NCI-H1417 treated with DMSO at 0.1 percent for 48 hours (cell line): Measurements from ENCODE around the gene ACVR2B.
"Not testable (repeated sequence)": the region's sequence is repeated elsewhere in the genome, so short reads cannot be mapped to it uniquely, and the experiment has no call there.

Experiments used
- DNase-seq: peaks from one replicate; lab custom pipeline; 2025; lab: John Stamatoyannopoulos, UW

ACVR2B gene

DNA sequence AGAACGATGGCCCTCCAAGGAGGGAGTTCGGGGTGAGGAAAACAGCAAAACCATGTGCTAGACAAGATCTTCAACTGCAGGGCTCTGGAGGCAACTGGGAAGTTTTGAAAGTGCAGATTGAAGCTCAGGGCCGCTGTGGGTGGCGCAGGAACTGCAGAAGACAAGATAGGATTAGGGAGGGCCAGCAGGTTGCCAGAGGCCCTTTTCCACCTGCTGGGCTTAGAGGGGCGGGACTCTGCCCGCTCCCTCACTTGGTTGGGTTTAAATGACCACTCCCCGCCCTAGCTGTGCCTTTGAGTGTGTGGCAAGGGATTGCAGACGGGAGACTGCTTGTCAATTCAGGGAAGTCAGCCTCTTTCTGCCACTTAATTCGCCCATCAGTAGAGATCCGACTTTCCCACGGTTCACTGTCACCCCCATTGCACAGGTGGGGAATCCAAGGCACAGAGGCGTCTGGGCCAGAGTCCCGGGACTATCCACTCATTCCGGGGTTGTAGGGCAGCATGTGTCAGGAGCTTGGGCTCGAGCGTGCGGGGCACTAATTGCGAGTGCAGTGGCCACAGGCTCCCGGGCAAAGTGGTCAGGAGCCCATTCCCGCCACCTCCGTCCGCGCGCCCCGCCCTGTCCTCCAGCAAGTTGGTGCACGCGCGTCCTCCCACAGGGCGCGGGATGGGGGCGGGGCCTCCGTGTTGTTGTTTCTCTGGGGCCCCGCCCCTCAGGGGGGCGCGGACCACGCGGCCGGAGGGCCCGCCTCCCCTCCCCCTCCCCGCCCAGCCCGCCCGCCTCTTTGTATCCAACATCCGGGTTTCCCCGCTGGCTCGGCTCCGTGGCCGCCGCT, at the start of gene ACVR2B:
Gene ACVR2B, plus strand, starts transcription at position 816 of the 838 bp plus-strand sequence. CDS start 433 bp downstream, outside the sequence.
- peak; percentile 24 for DNase-seq

DNA sequence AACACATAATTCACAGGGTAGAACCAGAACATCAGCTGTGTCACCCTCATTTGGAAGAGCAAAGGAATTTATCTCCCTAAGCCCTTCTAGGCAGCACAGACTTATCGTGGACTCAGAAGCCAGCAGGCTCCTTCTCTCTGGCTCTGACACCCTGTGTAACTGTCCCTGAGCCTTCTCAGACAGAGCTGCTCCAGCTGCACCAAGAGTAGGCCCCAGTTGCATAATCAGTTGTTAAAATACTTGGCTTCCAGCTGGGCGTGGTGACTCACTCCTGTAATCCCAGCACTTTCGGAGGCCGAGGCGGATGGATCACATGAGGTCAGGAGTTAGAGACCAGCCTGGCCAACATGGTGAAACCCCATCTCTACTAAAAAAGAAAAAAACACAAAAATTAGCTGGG, 49.4 kb upstream of the ACVR2B start:
- no peak for DNase-seq

DNA sequence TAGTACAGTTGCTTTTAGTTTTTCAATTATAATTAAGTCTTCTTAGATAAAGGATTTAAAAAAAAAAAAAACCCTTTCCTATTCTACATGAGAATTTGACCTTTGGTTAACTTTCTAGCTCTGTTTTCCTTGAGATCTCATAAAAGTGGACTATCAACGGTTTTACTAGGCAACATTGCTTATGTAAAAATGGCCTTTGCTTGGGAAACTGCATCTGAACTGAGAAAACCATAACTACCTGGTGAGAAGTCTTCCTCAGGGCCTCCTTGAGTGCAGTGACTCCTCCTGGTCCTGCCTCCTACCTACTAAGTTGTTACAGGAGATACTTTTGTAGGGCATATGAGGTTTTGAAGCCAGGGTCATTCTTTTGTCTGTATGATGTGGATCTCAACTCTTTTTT, 42.1 kb upstream of the ACVR2B start:
- no peak for DNase-seq

DNA sequence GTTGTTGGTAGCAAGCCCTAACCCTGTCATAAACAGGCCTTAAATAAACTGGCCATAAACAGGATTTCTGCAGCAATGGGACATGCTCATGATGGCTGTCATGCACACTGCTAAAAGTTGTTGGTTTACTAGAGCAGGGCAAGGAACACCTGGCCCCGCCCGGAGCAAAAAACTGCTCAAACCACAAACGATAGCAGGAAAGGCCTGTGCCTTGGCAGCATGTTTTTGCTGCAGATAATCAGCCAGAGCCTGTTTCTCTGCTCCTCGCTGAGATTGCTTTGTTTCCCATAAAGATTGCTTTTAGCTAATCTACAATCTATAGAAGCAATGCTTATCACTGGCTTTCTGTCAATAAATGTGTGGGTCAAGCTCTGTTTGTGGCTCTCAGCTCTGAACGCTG, 32.9 kb upstream of the ACVR2B start:
- not testable (repeated sequence) for DNase-seq

DNA sequence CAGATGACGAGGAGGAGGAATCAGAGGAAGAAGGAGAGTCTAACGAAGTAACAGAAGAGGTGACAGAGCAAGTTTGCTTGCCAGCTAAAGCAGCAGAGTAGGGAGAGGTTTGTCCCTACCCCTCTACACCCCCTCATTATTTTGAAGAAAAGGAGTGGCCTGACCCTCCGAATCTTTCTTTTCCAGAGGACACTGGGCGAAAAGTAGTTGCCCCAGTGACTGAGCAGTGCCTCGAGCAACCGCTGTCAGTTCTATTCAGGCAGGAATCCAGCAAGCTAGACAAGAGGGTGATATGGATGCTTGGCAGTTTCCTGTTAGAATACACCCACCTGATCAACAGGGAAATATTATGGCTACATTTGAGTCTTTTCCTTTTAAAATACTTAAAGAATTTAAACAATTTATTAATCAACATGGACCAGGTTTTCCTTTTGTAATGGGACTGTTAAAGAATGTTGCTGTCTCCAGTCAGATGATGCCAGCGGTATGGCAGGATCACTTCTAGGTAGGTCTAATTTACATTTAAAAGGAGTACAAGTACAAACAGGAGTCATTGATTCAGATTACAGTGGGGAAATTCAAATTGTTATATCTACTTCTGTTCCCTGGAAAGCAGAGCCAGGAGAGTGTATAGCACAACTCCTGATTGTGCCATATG, 31.9 kb upstream of the ACVR2B start:
- DNase-seq: no peak

DNA sequence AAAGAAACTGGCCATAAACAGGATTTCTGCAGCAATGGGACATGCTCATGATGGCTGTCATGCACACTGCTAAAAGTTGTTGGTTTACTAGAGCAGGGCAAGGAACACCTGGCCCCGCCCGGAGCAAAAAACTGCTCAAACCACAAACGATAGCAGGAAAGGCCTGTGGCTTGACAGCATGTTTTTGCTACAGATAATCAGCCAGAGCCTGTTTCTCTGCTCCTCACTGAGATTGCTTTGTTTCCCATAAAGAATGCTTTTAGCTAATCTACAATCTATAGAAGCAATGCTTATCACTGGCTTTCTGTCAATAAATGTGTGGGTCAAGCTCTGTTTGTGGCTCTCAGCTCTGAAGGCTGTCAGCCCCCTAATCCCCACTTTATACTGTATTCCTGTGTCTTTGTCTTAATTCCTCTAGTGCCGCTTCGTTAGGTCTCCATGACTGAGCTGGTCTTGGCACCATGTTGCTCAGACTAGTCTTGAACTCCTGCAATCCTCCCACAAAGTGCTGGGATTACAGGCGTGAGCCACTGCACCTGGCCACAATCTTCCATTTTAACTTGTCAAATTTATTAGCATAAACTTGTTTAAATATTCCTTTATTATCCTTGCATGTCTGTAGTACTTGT, 26.8 kb upstream of the ACVR2B start:
- DNase-seq: not testable (repeated sequence)

DNA sequence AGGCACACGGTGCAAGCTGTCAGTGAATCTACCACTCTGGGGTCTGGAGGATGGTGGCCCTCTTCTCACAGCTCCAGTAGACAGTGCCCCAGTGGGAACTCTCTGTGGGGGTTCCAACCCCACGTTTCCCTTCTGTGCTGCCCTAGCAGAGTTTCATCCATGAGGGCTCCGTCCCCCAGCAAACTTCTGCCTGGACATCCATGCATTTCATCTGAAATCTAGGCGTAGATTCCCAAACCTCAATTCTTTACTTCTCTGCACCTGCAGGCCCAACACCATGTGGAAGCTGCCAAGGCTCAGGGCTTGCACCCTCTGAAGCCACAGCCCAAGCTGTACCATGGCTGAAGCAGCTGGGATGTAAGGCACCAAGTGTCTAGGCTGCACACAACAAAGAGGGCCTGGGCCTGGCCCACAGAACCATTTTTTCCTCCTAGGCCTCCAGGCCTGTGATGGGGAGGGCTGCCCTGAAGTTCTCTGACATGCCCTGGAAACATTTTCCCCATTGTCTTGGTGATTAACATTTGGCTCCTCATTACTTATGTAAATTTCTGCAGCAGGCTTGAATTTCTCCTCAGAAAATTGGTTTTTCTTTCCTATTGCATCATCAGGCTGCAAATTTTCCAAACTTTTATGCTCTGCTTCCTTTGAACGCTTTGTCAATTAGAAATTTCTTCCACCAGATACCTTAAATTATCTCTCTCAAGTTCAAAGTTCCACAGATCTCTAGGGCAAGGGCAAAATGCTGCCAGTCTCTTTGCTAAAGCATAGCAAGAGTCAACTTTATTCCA, 20.6 kb upstream of the ACVR2B start:
- not testable (repeated sequence) for DNase-seq

DNA sequence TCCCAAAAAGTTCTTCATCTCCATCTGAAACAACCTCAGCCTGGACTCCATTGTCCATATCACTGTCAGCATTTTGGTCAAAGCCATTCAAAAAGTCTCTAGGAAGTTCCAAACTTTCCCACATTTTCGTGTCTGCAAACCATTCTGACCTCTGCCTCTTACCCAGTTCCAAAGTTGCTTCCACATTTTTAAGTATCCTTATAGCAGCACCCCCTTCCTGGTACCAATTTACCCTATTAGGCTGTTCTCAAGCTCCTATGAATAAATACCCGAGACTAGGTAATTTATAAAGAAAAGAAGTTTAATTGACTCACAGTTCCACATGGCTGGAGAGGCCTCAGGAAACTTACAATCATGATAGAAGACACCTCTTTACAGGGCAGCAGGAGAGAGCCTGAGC, 20.0 kb upstream of the ACVR2B start:
- DNase-seq: not testable (repeated sequence)

DNA sequence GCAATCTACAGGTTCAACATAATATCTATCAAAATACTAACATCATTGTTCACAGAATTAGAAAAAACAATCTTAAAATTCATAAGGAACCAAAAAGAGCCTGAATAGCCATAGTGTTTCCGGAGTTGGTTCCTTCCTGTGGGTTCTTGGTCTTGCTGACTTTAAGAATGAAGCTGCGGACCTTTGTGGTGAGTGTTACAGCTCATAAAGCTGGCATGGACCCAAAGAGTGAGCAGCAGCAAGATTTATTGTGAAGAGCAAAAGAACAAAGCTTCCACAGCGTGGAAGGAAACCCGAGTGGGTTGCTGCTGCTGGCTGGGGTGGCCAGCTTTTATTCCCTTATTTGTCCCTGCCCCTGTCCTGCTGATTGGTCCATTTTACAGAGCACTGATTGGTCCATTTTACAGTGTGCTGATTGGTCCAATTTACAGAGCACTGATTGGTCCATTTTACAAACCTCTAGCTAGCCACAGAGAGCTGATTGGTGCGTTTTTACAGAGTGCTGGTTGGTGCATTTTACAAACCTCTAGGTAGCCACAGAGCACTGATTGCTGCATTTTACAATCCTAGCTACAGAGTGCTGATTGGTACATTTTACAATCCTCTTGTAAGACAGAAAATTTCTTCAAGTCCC, 15.1 kb upstream of the ACVR2B start:
- not testable (repeated sequence) for DNase-seq

DNA sequence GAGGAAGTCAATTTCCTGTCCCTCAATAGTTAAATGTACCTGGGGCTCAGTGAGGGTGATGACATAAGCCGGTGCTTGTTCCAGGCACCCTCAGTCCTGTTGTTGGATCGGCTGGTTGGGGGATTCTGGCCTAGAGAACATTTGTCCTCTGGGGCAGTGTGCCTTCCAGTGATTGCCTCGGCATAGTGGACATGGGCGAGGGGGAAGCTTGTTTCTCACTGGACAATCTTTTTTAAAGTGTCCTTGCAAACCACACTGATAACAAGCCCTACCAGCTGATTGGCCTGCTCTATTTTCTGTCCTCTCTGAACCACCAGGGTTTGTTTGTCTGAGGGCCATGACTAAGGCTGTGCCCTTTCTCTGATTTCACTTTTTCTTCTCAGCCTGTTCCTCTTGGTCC, 10.5 kb upstream of the ACVR2B start:
- not testable (repeated sequence) for DNase-seq

DNA sequence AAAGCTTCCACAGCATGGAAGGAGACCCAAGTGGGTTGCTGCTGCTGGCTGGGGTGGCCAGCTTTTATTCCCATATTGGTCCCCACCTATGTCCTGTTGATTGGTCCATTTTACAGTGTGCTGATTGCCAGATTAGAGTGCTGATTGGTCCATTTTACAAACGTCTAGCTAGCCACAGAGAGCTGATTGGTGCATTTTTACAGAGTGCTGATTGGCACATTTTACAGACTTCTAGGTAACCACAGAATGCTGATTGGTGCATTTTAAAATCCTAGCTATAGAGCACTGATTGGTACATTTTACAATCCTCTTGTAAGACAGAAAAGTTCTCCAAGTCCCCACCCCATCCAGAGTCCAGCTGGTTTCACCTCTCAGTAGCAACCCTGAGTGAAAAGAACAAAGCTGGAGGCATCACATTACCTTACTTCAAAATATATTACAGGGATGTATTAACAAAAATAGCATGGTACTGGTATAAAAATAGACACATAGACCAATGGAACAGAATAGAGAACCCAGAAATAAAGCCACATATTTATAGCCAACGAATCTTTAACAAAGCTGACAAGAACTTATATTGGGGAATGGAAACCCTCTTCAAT, 7.5 kb upstream of the ACVR2B start:
- no peak for DNase-seq

DNA sequence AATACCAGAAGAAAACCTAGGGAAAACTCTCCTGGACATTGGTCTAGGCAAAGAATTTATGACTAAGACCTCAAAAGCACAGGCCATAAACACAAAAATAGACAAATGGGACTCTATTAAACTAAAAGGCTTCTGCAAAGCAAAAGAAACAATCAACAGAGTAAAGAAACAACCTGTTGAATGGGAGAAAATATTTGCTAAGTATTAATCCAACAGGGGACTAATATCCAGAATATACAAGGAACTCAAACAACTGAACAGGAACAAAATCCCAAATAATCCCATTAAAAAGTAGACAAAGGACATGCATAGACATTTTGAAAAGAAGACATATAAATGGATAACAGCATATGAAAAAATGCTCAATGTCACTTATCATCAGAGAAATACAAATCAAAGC, 6.9 kb upstream of the ACVR2B start:
- DNase-seq: no peak

DNA sequence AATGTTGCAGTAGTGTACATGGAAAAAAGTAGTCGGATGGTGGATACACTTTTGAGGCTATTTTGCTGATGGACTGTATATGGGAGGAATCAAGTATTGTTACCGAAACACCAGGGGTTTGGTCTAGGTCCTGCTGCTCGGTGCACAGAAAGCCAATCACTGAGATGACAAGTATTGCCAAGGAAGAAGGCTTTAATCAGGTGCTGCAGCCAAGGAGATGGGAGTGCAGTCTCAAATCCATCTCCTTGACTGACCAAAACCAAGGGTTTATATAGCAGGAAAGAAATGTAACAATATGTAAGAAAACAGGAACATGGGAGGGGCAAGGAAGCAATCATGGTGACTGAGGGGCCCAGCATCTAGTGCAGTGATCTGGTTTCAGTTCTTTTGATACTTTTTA, 2.8 kb upstream of the ACVR2B start:
- DNase-seq: no peak

DNA sequence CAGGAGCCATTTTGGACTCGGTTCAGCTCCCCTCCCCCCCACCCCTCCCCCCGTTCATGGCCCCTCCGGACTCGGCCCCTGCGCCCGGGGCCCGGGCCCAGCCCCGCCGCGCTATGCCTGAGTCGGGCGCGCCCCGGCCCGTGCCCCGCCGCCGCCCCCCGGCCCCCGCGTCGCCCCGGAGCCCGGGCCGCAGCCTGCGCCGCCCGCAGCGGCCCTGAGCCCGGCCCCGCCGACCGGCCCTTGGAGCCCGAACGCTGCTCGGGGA, 155 bp downstream of the ACVR2B start:
- no peak for DNase-seq

DNA sequence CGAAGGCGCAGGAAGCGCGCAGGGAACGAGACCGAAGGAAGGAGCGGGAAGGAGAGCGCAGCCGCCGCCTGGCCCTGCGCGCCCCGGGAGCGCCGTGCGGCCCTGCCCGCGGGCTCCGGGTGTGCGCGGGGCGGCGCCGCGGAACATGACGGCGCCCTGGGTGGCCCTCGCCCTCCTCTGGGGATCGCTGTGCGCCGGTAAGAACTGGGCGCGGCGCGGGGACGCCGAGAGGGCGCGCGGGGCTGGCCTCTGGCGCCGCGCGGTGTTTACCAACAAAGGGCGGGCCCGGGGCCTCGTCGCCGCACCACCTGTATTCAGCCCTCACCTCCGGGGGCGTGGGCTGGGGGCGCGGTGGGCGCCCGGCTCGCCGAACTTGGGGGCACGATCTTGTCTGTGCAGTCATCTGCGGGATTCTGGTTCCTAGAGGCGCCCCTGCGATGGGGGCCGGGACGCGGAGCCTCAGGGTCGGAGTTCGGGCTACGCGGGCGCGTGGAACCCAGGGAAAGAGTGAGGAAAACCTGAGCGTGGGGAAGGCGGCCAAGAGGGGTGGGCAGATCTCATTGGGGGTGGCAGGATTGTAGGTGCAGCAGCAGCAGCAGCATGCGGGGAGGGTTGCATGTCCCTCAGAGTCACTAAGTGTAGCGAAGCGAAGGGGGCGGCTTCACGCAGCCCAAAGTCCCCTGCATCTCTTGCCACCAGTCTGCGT, 641 bp downstream of the ACVR2B start:
- no peak for DNase-seq

DNA sequence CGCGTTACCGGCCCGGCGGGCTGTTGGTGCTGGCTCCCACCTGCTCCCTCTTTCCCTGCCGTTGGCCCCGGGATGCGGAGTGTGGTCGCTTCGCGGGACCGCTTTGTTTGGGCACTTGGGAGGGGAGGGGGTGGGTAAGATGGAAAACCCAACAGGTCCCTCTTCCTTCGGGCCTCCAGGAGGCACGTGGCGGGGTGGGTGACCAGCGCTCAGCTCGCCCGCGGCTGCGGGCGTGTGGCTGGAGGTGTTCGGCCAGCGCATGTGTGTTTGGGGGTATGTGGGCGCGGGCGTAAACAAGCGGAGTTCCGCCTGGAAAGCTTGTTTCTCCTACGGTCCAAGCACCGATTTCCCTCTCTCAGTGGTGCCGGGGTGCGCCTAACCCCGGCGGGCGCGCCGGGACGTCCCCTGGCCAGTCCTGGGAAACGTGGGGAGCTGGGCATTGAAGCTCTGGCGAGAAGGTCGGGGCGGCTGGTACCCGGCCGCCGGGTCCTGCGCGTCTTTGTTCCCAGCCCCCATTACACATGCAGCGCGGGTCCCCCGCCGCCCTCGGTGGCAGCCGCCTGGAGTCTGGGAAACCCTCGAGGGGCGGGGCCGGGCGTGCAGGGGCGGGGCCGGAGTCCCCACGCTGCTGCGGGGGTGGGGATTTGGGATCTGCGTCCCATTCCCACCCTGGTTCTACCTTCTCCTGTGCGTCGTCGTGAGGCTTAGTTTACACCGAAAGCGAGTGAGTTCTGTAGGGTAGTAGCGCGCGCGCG, 1.4 kb downstream of the ACVR2B start:
- DNase-seq: peak; percentile 35

DNA sequence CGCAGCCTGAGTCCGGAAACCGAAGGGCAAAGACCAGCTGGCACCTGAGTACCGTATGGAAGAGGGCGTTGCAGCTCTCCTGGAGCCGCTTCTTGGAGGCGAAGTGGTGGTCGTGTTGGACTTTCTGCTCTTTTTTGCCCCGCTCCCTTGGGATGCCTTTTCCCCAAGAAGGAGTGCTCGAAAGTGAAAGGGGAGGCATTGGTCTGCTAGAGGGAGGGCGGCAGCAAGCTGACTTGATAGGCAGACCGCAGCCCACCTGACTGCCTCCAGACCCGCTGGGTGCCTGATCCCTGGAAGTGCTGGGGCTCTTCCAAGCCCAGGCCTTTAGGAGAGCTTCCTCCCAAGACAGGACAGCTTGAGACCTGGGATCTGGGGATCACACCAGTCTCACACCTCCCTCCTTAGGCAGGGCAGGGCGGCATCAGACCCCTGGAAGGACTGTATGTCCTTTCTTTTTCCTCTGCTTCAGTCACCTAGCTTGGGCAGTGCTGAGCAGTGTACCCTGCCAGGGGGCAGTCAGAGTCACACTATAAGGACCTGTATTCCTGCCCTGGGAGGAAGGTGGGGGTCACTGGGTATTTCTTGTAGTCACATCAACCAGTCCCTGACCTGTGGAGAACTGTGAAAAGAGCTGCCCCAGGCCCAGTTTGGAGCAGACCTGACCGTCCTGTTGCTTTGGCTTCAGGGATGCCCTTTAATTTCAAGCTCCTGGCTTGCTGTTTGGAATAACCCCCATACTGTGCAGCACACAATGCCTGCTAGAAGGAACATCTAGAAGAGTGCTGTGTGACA, 2.1 kb downstream of the ACVR2B start:
- DNase-seq: no peak

DNA sequence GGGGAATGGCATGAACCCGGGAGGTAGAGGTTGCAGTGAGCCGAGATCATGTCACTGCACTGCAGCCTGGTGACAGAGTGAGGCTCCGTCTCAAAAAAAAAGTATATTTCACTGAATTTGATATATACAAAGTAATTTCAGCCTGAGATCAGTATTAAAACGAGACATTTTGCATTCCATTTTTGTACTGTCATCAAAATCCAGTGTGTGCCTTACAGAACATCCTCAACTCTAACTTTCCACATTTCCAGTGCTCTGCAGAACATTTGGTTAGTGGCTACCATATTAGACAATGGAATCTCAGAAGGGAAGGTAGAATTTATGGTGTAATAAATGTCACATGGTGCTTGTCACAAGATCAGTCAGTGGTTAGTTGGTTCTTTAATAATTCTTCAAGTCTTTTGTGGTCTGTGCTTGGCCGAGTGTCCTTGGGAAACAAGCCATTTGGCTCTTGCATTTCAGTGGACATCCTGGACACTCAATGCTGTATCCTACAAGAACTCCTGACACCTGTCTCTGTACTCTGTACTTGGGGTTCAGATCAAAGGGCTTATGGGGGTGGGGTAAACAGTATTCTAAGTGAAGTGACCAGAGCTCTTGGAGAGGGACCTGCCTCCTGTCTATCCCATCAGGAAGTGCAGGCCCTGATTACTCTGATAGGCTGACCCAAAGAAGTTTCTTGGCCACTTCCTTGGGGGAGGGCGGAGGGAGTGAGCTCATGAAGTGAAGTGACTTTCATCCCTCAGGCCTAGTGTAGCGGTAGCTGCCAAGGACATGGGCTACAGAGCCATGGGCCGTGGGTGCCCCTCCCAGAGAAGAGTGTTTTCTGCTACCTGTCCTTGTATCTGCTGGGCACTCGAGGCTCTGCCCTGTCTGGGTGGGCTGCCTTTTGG, 3.7 kb downstream of the ACVR2B start:
- DNase-seq: no peak
